Erythroblast (primary cell): ENCODE data around the gene OR6S1.

Experiments used
- GATA1 ChIP-seq: IDR thresholded peaks from 2 replicates; pipeline ENCODE4 v1.6.1; 2011; ENCODE audit warnings: low read depth, mild to moderate bottlenecking, control low read depth, low read length, moderate library complexity
- POLR2A ChIP-seq: IDR thresholded peaks from 2 replicates; pipeline ENCODE4 v1.6.1; 2011; ENCODE audit warnings: mild to moderate bottlenecking, low read length

- TF ChIP-seq POLR2A (no peak), GATA1 (no peak)
Observed at GRCh38 chr14:20676072-20676471, 34.6 kb upstream of the OR6S1 start.
